Panc1 (cell line): ENCODE data around the gene GMDS. TPM values are rescaled to one million over a fixed set of nuclear protein-coding genes. Genes with fewer than 3 reads are reported as not detected.

Experiments used
- ATAC-seq: fragments of 200-7000 bp; cut with Tn5 transposase; 2 replicates; pipeline ENCODE4 v1.9.1; 2020; ENCODE audit warnings: mild to moderate bottlenecking, moderate library complexity
- BruUV-seq: library from RNA; stranded (reverse); fragments of 400-500 nt; replicated peaks from 2 replicates; lab custom pipeline; 2021; lab: Mats Ljungman, UMichigan
- CTCF ChIA-PET: fragments of 300-600 bp; sonication (Branson Sonifier 250); formaldehyde crosslinking; loops from one replicate; lab custom pipeline; 2022; ENCODE audit warnings: antibody characterized with exemption; lab: Charles Lee
- POLR2A ChIA-PET: fragments of 300-600 bp; sonication (Branson Sonifier 250); formaldehyde crosslinking; loops from one replicate; lab custom pipeline; 2022; ENCODE audit warnings: antibody characterized with exemption; lab: Charles Lee
- DNase-seq: peaks from one replicate; pipeline ENCODE4 v3.0.0-alpha.2; 2010; ENCODE audit warnings: low read depth, low spot score
- H3K27ac ChIP-seq: 2 replicates; pipeline ENCODE4 v1.5.1; 2011; ENCODE audit warnings: mild to moderate bottlenecking, low read length, inconsistent platforms
- H3K27me3 ChIP-seq: fragments of 200-500 bp; sonication (Bioruptor generic); 2 replicates; pipeline ENCODE4 v1.6.0; 2014; ENCODE audit warnings: low read length, inconsistent platforms; ENCODE audit not compliant: control insufficient read depth, insufficient read depth
- H3K36me3 ChIP-seq: fragments of 200-500 bp; sonication (Bioruptor generic); 2 replicates; pipeline ENCODE4 v1.5.1; 2014; ENCODE audit warnings: inconsistent platforms, mild to moderate bottlenecking, low read length, moderate library complexity; ENCODE audit not compliant: control insufficient read depth, insufficient read depth
- H3K4me1 ChIP-seq: 2 replicates; pipeline ENCODE4 v1.5.1; 2011; ENCODE audit warnings: inconsistent platforms, mild to moderate bottlenecking, low read length, moderate library complexity; ENCODE audit not compliant: control insufficient read depth, insufficient read depth
- H3K4me3 ChIP-seq, 2 experiments: 2 replicates each; pipeline ENCODE4 v1.5.1; 2011 to 2012; ENCODE audit warnings: low read depth in 2 of 2, low read length in 2 of 2, mild to moderate bottlenecking in 2 of 2, inconsistent platforms in 1 of 2, moderate library complexity in 1 of 2
- H3K9me3 ChIP-seq: fragments of 200-500 bp; sonication (Bioruptor generic); 2 replicates; pipeline ENCODE4 v1.5.1; 2014; ENCODE audit warnings: low read depth, mild to moderate bottlenecking, inconsistent platforms, low read length, moderate library complexity; ENCODE audit not compliant: control insufficient read depth, insufficient read depth
- CTCF ChIP-seq: fragments of 450-650 bp; IDR thresholded peaks from 2 replicates; pipeline ENCODE4 v1.5.1; 2017; ENCODE audit warnings: mild to moderate bottlenecking
- POLR2AphosphoS5 ChIP-seq: IDR thresholded peaks from 2 replicates; pipeline ENCODE4 v1.6.1; 2012; ENCODE audit warnings: mild to moderate bottlenecking, low read depth, low read length, moderate library complexity
- REST ChIP-seq, 2 experiments: IDR thresholded peaks; 2 replicates each; pipeline ENCODE4 v1.6.1; 2011 to 2012; ENCODE audit warnings: low read depth in 2 of 2, control low read depth in 1 of 2, low read length in 1 of 2, mild to moderate bottlenecking in 1 of 2, moderate library complexity in 1 of 2; ENCODE audit not compliant: insufficient read depth in 1 of 2
- SIN3A ChIP-seq: IDR thresholded peaks from 2 replicates; pipeline ENCODE4 v1.6.1; 2012; ENCODE audit warnings: low read depth, mild to moderate bottlenecking, low read length, moderate library complexity, borderline replicate concordance; ENCODE audit not compliant: insufficient read depth
- TCF7L2 ChIP-seq: IDR thresholded peaks from 2 replicates; pipeline ENCODE4 v1.6.1; 2011; ENCODE audit warnings: mild to moderate bottlenecking, low read depth, low read length, inconsistent platforms
- in situ Hi-C: cut with HindIII; loops from 2 replicates; pipeline ENCODE4 v1.10.0; 2016; ENCODE audit warnings: low sequenced_read_pairs, low pct_unique_long_range_greater_than_20kb
- intact Hi-C: fragments of 100-400 bp; cut with micrococcal nuclease; formaldehyde crosslinking; loops from one replicate; pipeline ENCODE4 v1.10.0; 2022; ENCODE audit not compliant: unreplicated experiment
- total RNA-seq: library from RNA; stranded (reverse); gene quantifications from one replicate; pipeline ENCODE4 v1.2.1, GENCODE V29; 2021; ENCODE audit not compliant: unreplicated experiment

GMDS gene
- total RNA-seq, 1 experiment from 2014 or later = 9.8 TPM

GRCh38 chr6:2229039-2229438 lies 16.4 kb downstream of the GMDS start:
- intact Hi-C loops = no loop called here
- DNase-seq (no peak), ATAC-seq (no peak)
- BruUV-seq = no TSS peak
- Histone ChIP-seq H3K27ac (no peak overlapping the region), H3K27me3 (no peaks in the 10 kb centered on the region), H3K4me1 (no peaks in the 10 kb centered on the region), H3K36me3 (no peaks in the 10 kb centered on the region), H3K9me3 (no peaks in the 10 kb centered on the region), H3K4me3 (no peak overlapping the region)
- in situ Hi-C loops = no loop called here
- POLR2A ChIA-PET = no interaction called here
- TF ChIP-seq CTCF = no peak
- TF ChIP-seq SIN3A = no peak
- no peak for TF ChIP-seq REST (IDR thresholded peaks at IDR 0.05; ENCODE audit: insufficient read depth in 1 of 2, low read depth in 2 of 2, low read length in 1 of 2)
- TF ChIP-seq TCF7L2 = no peak
- TF ChIP-seq POLR2AphosphoS5 = no peak
- CTCF ChIA-PET = no interaction called here

GRCh38 chr6:2228392-2228791 lies 17.0 kb downstream of the GMDS start:
- no peak for DNase-seq
- BruUV-seq = no TSS peak
- intact Hi-C loops = no loop called here

More at GRCh38 chr6:2228392-2228791, 17.0 kb downstream of the GMDS start:
- Histone ChIP-seq H3K4me3 (no peak overlapping the region), H3K27me3 (no peaks in the 10 kb centered on the region), H3K4me1 (no peaks in the 10 kb centered on the region), H3K9me3 (no peaks in the 10 kb centered on the region), H3K36me3 (no peaks in the 10 kb centered on the region), H3K27ac (no peak overlapping the region)
- TF ChIP-seq SIN3A (no peak), TCF7L2 (no peak), REST (IDR thresholded peaks at IDR 0.05; ENCODE audit: insufficient read depth in 1 of 2, low read depth in 2 of 2, low read length in 1 of 2) (no peak), POLR2AphosphoS5 (no peak), CTCF (no peak)
- in situ Hi-C loops = no loop called here
- ATAC-seq = no peak
- ChIA-PET CTCF (interaction anchor here (0.7 kb wide), 1 partner anchor 19 kb away, joined by 5 read pairs; no protein-coding TSS in a partner anchor), POLR2A (no interaction called here)
